AG04450 (cell line): Measurements from ENCODE around the gene EIF2B5. TPM values are rescaled to one million over a fixed set of nuclear protein-coding genes. Genes with fewer than 3 reads are reported as not detected.
A peak's percentile ranks its signal among the peaks of the same experiment; 100 is the strongest.
"Not testable (repeated sequence)": the region's sequence is repeated elsewhere in the genome, so short reads cannot be mapped to it uniquely, and the experiment has no call there.

Experiments used
- CTCF ChIA-PET: fragments of 300-600, 350-600 bp; formaldehyde crosslinking; extraction: SDS; loops from one replicate; lab custom pipeline; 2022; ENCODE audit warnings: antibody characterized with exemption, inconsistent platforms; lab: Charles Lee
- POLR2A ChIA-PET: fragments of 350-600 bp; formaldehyde crosslinking; extraction: SDS; loops from one replicate; lab custom pipeline; 2021; ENCODE audit warnings: antibody characterized with exemption, inconsistent platforms; lab: Yijun Ruan, JAX
- DNase-seq: peaks from one replicate; pipeline ENCODE4 v3.0.0-alpha.2; 2011; ENCODE audit warnings: low read depth, low spot score
- H3K27ac ChIP-seq: one replicate; pipeline ENCODE4 v1.5.1; 2012; ENCODE audit warnings: low read depth, low read length, control low read depth
- H3K27me3 ChIP-seq: one replicate; pipeline ENCODE4 v1.6.0; 2012; ENCODE audit warnings: low read length; ENCODE audit not compliant: control insufficient read depth, insufficient read depth
- H3K4me3 ChIP-seq: 2 replicates; pipeline ENCODE4 v1.5.1; 2011; ENCODE audit warnings: mild to moderate bottlenecking, low read depth, low read length, control low read depth
- H3K9me3 ChIP-seq: 2 replicates; pipeline ENCODE4 v1.5.1; 2012; ENCODE audit warnings: low read length; ENCODE audit not compliant: control insufficient read depth, insufficient read depth
- CTCF ChIP-seq: IDR thresholded peaks from 2 replicates; pipeline ENCODE4 v1.5.1; 2011; ENCODE audit warnings: low read depth, low read length, control low read depth, inconsistent platforms
- polyA plus RNA-seq: library from polyadenylated mRNA; depleted of rRNA; stranded (reverse); fragments of >200 nt; gene quantifications from 2 replicates; pipeline ENCODE4 v1.2.3, GENCODE V29; 2011

The EIF2B5 gene
- polyA plus RNA-seq, 1 experiment = 29.8 TPM

DNA sequence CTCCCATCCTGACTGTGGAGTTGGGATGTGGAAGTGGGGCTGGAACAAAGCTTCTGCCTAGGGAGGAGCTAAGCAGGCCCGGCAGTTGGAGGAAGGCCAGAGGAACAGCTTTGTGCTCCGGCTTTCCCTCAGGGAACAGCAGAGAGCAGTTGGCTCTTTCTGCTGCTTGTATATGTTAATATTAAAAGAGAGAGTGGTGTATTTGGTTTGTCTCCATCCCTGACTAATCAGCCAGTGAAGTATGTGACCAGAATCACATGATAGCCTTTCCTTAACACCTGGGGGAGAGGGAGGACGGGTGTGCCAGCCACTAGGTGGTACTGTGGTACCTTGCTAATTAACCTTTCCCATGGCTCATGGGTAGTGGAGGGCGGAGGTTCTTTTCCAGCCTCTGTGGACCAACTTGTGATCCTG, 10.0 kb downstream of the EIF2B5 start:
- peak; percentile 48 for TF ChIP-seq CTCF
- peak overlapping the region; percentile 39 for H3K27ac ChIP-seq
- ChIA-PET POLR2A (interaction anchor here (0.6 to 2.2 kb wide), 4 partner anchors 10 to 95 kb away, joined by 3 to 9 read pairs (median 7); partner anchors contain the start of genes DVL3 and EIF2B5), CTCF (interaction anchor here (0.6 to 2.5 kb wide), 10 partner anchors 10 to 249 kb away, joined by 3 to 10 read pairs (median 4); partner anchors contain the start of genes EEF1AKMT4 and EIF2B5)
- DNase-seq = no peak
- no peaks in the 10 kb centered on the region for H3K9me3 ChIP-seq
- H3K27me3 ChIP-seq = no peaks in the 10 kb centered on the region
- no peak overlapping the region for H3K4me3 ChIP-seq

GRCh38 chr3:184145751-184146270, 10.7 kb downstream of the EIF2B5 start:
- H3K9me3 ChIP-seq = no peaks in the 10 kb centered on the region
- TF ChIP-seq CTCF = no peak
- CTCF ChIA-PET = interaction anchor here (0.6 to 2.5 kb wide), 6 partner anchors 11 to 144 kb away, joined by 3 to 7 read pairs (median 4); partner anchors contain the start of genes EEF1AKMT4 and EIF2B5
- no peaks in the 10 kb centered on the region for H3K27me3 ChIP-seq
- H3K4me3 ChIP-seq = no peak overlapping the region
- POLR2A ChIA-PET = interaction anchor here (1.6 to 2.2 kb wide), 3 partner anchors 10 to 31 kb away, joined by 6 to 9 read pairs (median 8); partner anchors contain the start of genes DVL3 and EIF2B5
- H3K27ac ChIP-seq = no peak overlapping the region
- no peak for DNase-seq

DNA sequence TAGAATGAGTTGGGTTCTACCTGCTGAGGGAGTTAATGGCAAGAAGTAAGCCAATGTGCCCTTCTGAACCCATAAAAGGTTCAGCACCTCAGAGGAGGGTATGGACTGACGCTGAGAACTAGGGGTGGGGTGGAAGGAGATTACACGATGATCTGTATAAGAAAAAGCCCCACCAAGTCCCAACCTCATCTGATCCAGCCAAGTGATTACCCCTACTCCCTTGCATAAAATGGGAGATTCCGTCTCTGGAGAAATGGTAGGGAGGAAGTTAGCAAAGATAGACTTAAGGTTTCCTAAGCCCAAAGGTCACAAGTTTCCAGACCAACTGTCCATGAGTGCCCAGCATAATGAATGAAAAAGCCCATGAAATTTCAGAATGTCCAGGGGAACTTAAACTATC, 12.9 kb downstream of the EIF2B5 start:
- Histone ChIP-seq H3K27me3 (no peaks in the 10 kb centered on the region), H3K4me3 (no peak overlapping the region), H3K9me3 (no peaks in the 10 kb centered on the region), H3K27ac (no peak overlapping the region)
- ChIA-PET POLR2A (no interaction called here), CTCF (no interaction called here)
- TF ChIP-seq CTCF = no peak
- DNase-seq = no peak

DNA sequence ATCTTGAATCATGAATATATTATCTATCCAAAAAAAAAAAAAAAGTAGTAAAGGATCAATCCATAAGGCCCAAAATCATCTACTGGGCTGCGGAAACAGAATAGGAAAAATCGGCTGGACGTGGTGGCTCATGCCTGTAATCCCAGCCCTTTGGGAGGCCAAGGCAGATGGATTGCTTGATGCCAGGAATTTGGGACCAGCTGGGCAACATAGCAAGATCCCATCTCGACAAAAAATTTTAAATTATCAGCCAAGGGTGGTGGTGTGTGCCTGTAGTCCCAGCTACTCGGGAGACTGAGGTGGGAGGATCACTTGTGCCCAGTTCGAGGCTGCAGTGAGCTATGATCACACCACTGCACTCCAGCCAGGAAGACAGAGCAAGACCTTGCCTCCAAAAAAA, 14.0 kb downstream of the EIF2B5 start:
- TF ChIP-seq CTCF = no peak
- DNase-seq = no peak

DNA sequence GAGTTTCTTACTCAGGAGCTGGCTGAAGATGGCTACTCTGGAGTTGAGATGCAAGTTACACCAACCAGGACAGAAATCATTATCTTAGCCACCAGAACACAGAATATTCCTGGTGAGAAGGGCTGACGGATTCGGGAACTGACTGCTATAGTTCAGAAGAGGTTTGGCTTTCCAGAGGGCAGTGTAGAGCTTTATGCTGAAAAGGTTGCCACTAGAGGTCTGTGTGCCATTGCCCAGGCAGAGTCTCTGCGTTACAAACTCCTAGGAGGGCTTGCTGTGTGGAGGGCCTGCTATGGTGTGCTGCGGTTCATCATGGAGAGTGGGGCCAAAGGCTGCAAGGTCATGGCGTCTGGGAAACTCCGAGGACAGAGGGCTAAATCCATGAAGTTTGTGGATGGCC, 14.6 kb downstream of the EIF2B5 start:
- H3K4me3 ChIP-seq, H3K9me3 ChIP-seq, H3K27ac ChIP-seq, POLR2A ChIA-PET, H3K27me3 ChIP-seq, DNase-seq: not testable (repeated sequence)
- TF ChIP-seq CTCF = 0 out of 2 replicates have a peak, but pooled peaks have one; percentile 24
- CTCF ChIA-PET = interaction anchor here (0.6 kb wide), 1 partner anchor 35 kb away, joined by 7 read pairs; no protein-coding TSS in a partner anchor

More for the DNA sequence above, 14.0 kb downstream of the EIF2B5 start:
- POLR2A ChIA-PET = no interaction called here
- H3K27ac ChIP-seq = no peak overlapping the region
- H3K9me3 ChIP-seq = no peaks in the 10 kb centered on the region
- no peak overlapping the region for H3K4me3 ChIP-seq
- CTCF ChIA-PET = interaction anchor here (0.6 kb wide), 1 partner anchor 34 kb away, joined by 7 read pairs; no protein-coding TSS in a partner anchor
- no peaks in the 10 kb centered on the region for H3K27me3 ChIP-seq
